OCI-LY3 (cell line): ENCODE data around the gene MLC1.

ENCODE experiments used
- H2AFZ ChIP-seq: fragments of 200-600, 300-600 bp; shearing (Covaris generic); 2 replicates; pipeline ENCODE4 v1.6.0; 2014; ENCODE audit warnings: antibody characterized with exemption, low read depth, low read length
- H3K27ac ChIP-seq: fragments of 200-600, 300-600 bp; sonication (generic); 2 replicates; pipeline ENCODE4 v1.5.1; 2014; ENCODE audit warnings: mild to moderate bottlenecking, low read length, moderate library complexity, mixed read lengths
- H3K27me3 ChIP-seq: fragments of 200-600, 300-600 bp; sonication (generic); 2 replicates; pipeline ENCODE4 v1.6.1; 2014; ENCODE audit warnings: low read depth, low read length, mixed read lengths
- H3K36me3 ChIP-seq: fragments of 200-600, 300-600 bp; sonication (generic); replicated peaks from 2 replicates; pipeline ENCODE3; 2014; ENCODE audit warnings: low read depth, low read length, mixed read lengths
- H3K4me1 ChIP-seq: fragments of 300-600, 200-600 bp; sonication (generic); 2 replicates; pipeline ENCODE4 v1.6.1; 2014; ENCODE audit warnings: low read length, mixed read lengths
- H3K4me2 ChIP-seq: fragments of 200-600, 300-600 bp; sonication (generic); 2 replicates; pipeline ENCODE4 v1.6.1; 2014; ENCODE audit warnings: low read length, mixed read lengths
- H3K4me3 ChIP-seq: fragments of 300-600, 200-600 bp; sonication (generic); 2 replicates; pipeline ENCODE4 v1.5.1; 2014; ENCODE audit warnings: antibody characterized with exemption, mild to moderate bottlenecking, low read length, moderate library complexity
- H3K79me2 ChIP-seq: fragments of 300-600, 200-600 bp; shearing (Covaris generic); 2 replicates; pipeline ENCODE4 v1.6.1; 2014; ENCODE audit warnings: mild to moderate bottlenecking, low read length, mixed read lengths
- H3K9ac ChIP-seq: fragments of 300-600, 200-600 bp; shearing (Covaris generic); 2 replicates; pipeline ENCODE4 v1.6.0; 2014; ENCODE audit warnings: mild to moderate bottlenecking, low read length, moderate library complexity
- H3K9me3 ChIP-seq: fragments of 200-600, 300-600 bp; shearing (Covaris generic); 2 replicates; pipeline ENCODE4 v1.6.1; 2014; ENCODE audit warnings: low read length, mixed read lengths; ENCODE audit not compliant: insufficient read depth
- H4K20me1 ChIP-seq: fragments of 200-600, 300-600 bp; sonication (generic); 2 replicates; pipeline ENCODE4 v1.6.1; 2016; ENCODE audit warnings: low read length, mixed read lengths; ENCODE audit not compliant: insufficient read depth
- CTCF ChIP-seq: fragments of 200-600, 300-600 bp; sonication (generic); IDR thresholded peaks from 2 replicates; pipeline ENCODE4 v1.5.1; 2014; ENCODE audit warnings: antibody characterized with exemption, low read length, low read depth
- EZH2phosphoT487 ChIP-seq: fragments of 200-600 bp; shearing (Covaris generic); IDR thresholded peaks from 2 replicates; pipeline ENCODE4 v1.6.1; 2018; ENCODE audit warnings: antibody characterized with exemption, mixed run types, low read depth

Gene MLC1

DNA sequence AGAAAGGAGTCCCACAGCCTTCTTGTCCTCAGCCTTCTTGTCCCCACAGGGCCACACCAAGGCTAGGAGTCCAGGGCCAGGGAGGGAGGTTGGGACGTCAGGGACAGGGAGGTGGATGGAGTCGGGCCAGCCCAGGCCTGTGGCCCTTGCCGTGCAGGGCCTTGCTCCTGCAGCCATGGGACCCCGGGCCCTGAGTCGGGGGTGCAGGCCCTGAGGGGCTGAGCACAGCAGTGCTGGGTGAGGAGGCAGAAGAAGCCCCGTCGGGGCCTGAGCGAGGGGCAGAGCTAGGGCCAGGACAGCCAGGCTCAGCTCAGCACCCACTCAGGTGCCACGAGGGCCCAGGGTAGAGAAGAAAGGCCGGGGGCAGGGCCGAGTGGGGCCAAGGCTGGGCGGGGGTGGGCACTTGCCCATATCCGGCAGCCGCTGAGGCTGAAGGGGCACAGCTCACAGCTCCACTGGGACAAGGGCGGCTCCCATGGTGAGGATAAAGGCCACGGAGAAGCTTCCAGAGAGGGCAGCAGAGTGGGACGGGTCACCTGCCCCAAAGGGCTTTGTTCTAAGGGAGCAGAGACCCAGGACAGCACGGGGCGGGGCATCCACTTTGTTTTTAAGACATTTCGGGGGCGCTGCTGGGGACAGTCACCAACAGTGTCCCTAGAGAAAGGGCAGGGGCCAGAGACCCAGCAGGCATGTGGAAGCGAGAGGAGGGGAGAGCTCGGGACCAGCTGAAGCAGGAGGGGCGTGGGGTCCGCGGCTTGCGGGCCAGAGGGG is 3.6 kb downstream of the MLC1 start:
- TF ChIP-seq EZH2phosphoT487 (no peak), CTCF (no peak)

GRCh38 chr22:50080077-50080465 is 5.2 kb downstream of the MLC1 start:
- Histone ChIP-seq H3K79me2 (no peaks in the 10 kb centered on the region), H3K4me2 (no peak overlapping the region), H2AFZ (no peak overlapping the region), H3K27ac (no peak overlapping the region), H3K9me3 (no peaks in the 10 kb centered on the region), H3K36me3 (no peaks in the 10 kb centered on the region), H3K4me1 (no peaks in the 10 kb centered on the region), H3K27me3 (no peaks in the 10 kb centered on the region), H3K4me3 (no peak overlapping the region), H4K20me1 (no peaks in the 10 kb centered on the region), H3K9ac (no peak overlapping the region)
- TF ChIP-seq EZH2phosphoT487 (no peak), CTCF (no peak)

More for the DNA sequence above, 3.6 kb downstream of the MLC1 start:
- H3K79me2 ChIP-seq, result no peaks in the 10 kb centered on the region
- no peaks in the 10 kb centered on the region for H3K27me3 ChIP-seq
- H3K27ac ChIP-seq, result no peak overlapping the region
- H3K9ac ChIP-seq, result no peak overlapping the region
- H3K36me3 ChIP-seq, result no peaks in the 10 kb centered on the region
- H3K4me1 ChIP-seq, result no peaks in the 10 kb centered on the region
- H2AFZ ChIP-seq, result no peak overlapping the region
- H3K4me2 ChIP-seq, result no peak overlapping the region
- no peaks in the 10 kb centered on the region for H3K9me3 ChIP-seq
- no peaks in the 10 kb centered on the region for H4K20me1 ChIP-seq
- no peak overlapping the region for H3K4me3 ChIP-seq

DNA sequence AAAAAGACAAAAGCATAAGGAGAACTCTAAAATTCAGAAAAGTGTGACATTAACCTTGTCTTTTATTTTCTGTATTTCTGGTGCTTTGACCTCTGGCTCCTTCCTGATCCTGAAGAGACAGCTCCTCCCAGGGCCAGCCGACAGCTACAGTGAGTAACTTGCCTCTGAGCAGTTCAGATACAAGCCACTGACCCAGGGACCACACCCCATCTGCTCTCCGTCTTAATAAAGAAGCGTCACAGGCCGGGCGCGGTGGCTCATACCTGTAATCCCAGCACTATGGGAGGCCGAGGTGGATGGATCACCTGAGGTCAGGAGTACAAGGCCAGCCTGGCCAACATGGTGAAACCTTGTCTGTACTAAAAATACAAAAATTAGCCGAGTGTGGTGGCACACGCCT is 6.5 kb downstream of the MLC1 start:
- Histone ChIP-seq H3K79me2 (no peaks in the 10 kb centered on the region), H3K9ac (no peak overlapping the region), H3K36me3 (no peaks in the 10 kb centered on the region), H4K20me1 (no peaks in the 10 kb centered on the region), H3K4me2 (no peak overlapping the region), H2AFZ (no peak overlapping the region), H3K4me1 (no peaks in the 10 kb centered on the region), H3K27me3 (no peaks in the 10 kb centered on the region), H3K27ac (no peak overlapping the region), H3K9me3 (no peaks in the 10 kb centered on the region), H3K4me3 (no peak overlapping the region)
- TF ChIP-seq EZH2phosphoT487 (no peak), CTCF (no peak)

DNA sequence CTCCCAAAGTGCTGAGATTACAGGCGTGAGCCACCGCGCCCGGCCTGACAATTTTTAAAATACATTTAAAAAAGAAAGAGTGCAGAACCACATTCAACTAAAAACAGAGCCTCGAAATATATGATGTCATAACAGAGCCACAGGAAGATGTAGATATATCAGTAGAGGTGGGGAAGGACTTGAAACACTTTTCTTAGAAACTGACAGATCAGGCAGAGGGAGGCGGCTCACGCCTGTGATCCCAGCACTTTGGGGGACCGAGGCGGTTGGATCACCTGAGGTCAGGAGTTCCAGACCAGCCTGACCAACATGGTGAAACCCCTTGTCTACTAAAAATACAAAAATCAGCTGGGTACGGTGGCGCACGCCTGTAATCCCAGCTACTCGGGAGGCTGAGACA is 7.0 kb downstream of the MLC1 start:
- no peak overlapping the region for H2AFZ ChIP-seq
- TF ChIP-seq EZH2phosphoT487, result no peak
- TF ChIP-seq CTCF, result no peak
- H3K4me2 ChIP-seq, result no peak overlapping the region
- H3K4me3 ChIP-seq, result no peak overlapping the region
- H3K36me3 ChIP-seq, result no peaks in the 10 kb centered on the region
- no peaks in the 10 kb centered on the region for H3K9me3 ChIP-seq
- H3K79me2 ChIP-seq, result no peaks in the 10 kb centered on the region
- H3K27ac ChIP-seq, result no peak overlapping the region
- H3K4me1 ChIP-seq, result no peaks in the 10 kb centered on the region
- no peaks in the 10 kb centered on the region for H4K20me1 ChIP-seq
- H3K9ac ChIP-seq, result no peak overlapping the region
- H3K27me3 ChIP-seq, result no peaks in the 10 kb centered on the region
